A549 (cell line): ENCODE measurements around the gene AGBL4. TPM values are rescaled to one million over a fixed set of nuclear protein-coding genes. Genes with fewer than 3 reads are reported as not detected.

ENCODE experiments used
- ATAC-seq, 2 experiments: fragments of 200-7000 bp in 1 of 2; fragments of >200 bp in 1 of 2; cut with Nextera tagmentation in 1 of 2; cut with Tn5 transposase in 1 of 2; 3 replicates each; pipeline versions ENCODE4 v1.8.0 to v1.9.1; 2018 to 2020; ENCODE audit warnings: mild to moderate bottlenecking in 1 of 2, moderate library complexity in 1 of 2
- CTCF ChIA-PET: fragments of 300-600 bp; sonication (Branson Sonifier 250); formaldehyde crosslinking; extraction: SDS; loops from one replicate; lab custom pipeline; 2021; ENCODE audit warnings: antibody characterized with exemption, inconsistent platforms; lab: Yijun Ruan, JAX
- POLR2A ChIA-PET: fragments of 350-600 bp; formaldehyde crosslinking; extraction: SDS; loops from one replicate; lab custom pipeline; 2021; ENCODE audit warnings: antibody characterized with exemption, inconsistent platforms; lab: Yijun Ruan, JAX
- DNase-seq, 2 experiments: peaks; one replicate each; pipeline versions ENCODE4 v3.0.0 to v3.0.0-alpha.2; 2011 to 2016; ENCODE audit warnings: low read depth in 1 of 2, low spot score in 1 of 2
- FAIRE-seq: peaks from 2 replicates; lab custom pipeline; 2011; peaks lifted over from hg19 to GRCh38; lab: Jason Lieb, UNC
- H3K27ac ChIP-seq, 2 experiments: fragments of >200 bp; sonication (Bioruptor Twin); formaldehyde crosslinking; 3 replicates each; pipeline ENCODE4 v1.5.1; 2016 to 2017
- H3K4me1 ChIP-seq: fragments of >200 bp; sonication (Bioruptor Twin); formaldehyde crosslinking; 3 replicates; pipeline ENCODE4 v1.6.1; 2016
- H3K4me2 ChIP-seq: fragments of >200 bp; sonication (Bioruptor Twin); formaldehyde crosslinking; 3 replicates; pipeline ENCODE4 v1.6.1; 2016
- H3K4me3 ChIP-seq: fragments of >200 bp; sonication (Bioruptor Twin); formaldehyde crosslinking; 3 replicates; pipeline ENCODE4 v1.5.1; 2016
- H3K9me3 ChIP-seq: fragments of >200 bp; sonication (Bioruptor Twin); formaldehyde crosslinking; 3 replicates; pipeline ENCODE4 v1.6.1; 2016
- BCL3 ChIP-seq: fragments of >200 bp; sonication (Bioruptor Twin); formaldehyde crosslinking; IDR thresholded peaks from 3 replicates; pipeline ENCODE4 v1.6.1; 2016
- BHLHE40 ChIP-seq: IDR thresholded peaks from 2 replicates; pipeline ENCODE4 v1.6.1; 2012; ENCODE audit warnings: low read depth, low read length, inconsistent platforms
- CHD2 ChIP-seq: fragments of 150-350 bp; IDR thresholded peaks from 2 replicates; pipeline ENCODE4 v1.6.1; 2014; ENCODE audit warnings: low read length; ENCODE audit not compliant: partially characterized antibody
- CTCF ChIP-seq: fragments of >200 bp; sonication (Bioruptor Twin); formaldehyde crosslinking; IDR thresholded peaks from 3 replicates; pipeline ENCODE4 v1.5.1; 2016
- EHMT2 ChIP-seq: fragments of 200-600 bp; sonication (generic); IDR thresholded peaks from 2 replicates; pipeline ENCODE4 v1.6.1; 2016; ENCODE audit warnings: antibody characterized with exemption, low read depth, mild to moderate bottlenecking, moderate library complexity
- FOSB ChIP-seq: fragments of 250-450 bp; sonication (Bioruptor Pico); IDR thresholded peaks from 2 replicates; pipeline ENCODE4 v1.5.0; 2020; ENCODE audit warnings: mild to moderate bottlenecking, moderate library complexity
- FOXS1 ChIP-seq: fragments of 250-450 bp; sonication (Bioruptor Pico); IDR thresholded peaks from 2 replicates; pipeline ENCODE4 v1.5.0; 2020; ENCODE audit warnings: mild to moderate bottlenecking, moderate library complexity
- HDAC2 ChIP-seq: fragments of 200-600 bp; sonication (generic); IDR thresholded peaks from 2 replicates; pipeline ENCODE4 v1.6.1; 2016
- HMGXB4 ChIP-seq: fragments of 250-450 bp; sonication (Bioruptor Pico); IDR thresholded peaks from 2 replicates; pipeline ENCODE4 v1.5.0; 2021; ENCODE audit warnings: mild to moderate bottlenecking, moderate library complexity, borderline replicate concordance
- HOXB5 ChIP-seq: fragments of 250-450 bp; sonication (Bioruptor Pico); IDR thresholded peaks from 2 replicates; pipeline ENCODE4 v1.5.0; 2020; ENCODE audit warnings: mild to moderate bottlenecking, moderate library complexity
- JUNB ChIP-seq: fragments of >200 bp; sonication (Bioruptor Twin); formaldehyde crosslinking; IDR thresholded peaks from 2 replicates; pipeline ENCODE4 v1.6.1; 2016
- MAFK ChIP-seq: fragments of 450-650 bp; IDR thresholded peaks from 2 replicates; pipeline ENCODE4 v1.6.1; 2014; ENCODE audit not compliant: partially characterized antibody
- MAZ ChIP-seq: fragments of 150-350 bp; IDR thresholded peaks from 2 replicates; pipeline ENCODE4 v1.6.1; 2014; ENCODE audit warnings: antibody characterized with exemption, low read depth, low read length, borderline replicate concordance
- NPAS2 ChIP-seq: fragments of 250-450 bp; sonication (Bioruptor Pico); IDR thresholded peaks from 2 replicates; pipeline ENCODE4 v1.8.0; 2022; ENCODE audit warnings: mild to moderate bottlenecking, moderate library complexity, borderline replicate concordance
- PHF8 ChIP-seq: fragments of 200-600 bp; sonication (generic); IDR thresholded peaks from 2 replicates; pipeline ENCODE4 v1.6.1; 2016; ENCODE audit warnings: low read depth, mild to moderate bottlenecking, antibody characterized with exemption, moderate library complexity, borderline replicate concordance
- POLR2A ChIP-seq: IDR thresholded peaks from 2 replicates; pipeline ENCODE4 v1.6.1; 2012; ENCODE audit warnings: mild to moderate bottlenecking, low read length
- POLR2AphosphoS2 ChIP-seq: conservative IDR thresholded peaks from 2 replicates; pipeline ENCODE4 v1.6.1; 2012; ENCODE audit warnings: low read length, improper control_type of control experiment, inconsistent platforms
- RCOR1 ChIP-seq: fragments of 150-350 bp; IDR thresholded peaks from 2 replicates; pipeline ENCODE4 v1.6.1; 2014; ENCODE audit warnings: antibody characterized with exemption, low read length, low read depth
- RFX5 ChIP-seq: fragments of 450-650 bp; IDR thresholded peaks from 2 replicates; pipeline ENCODE4 v1.7.1; 2014; ENCODE audit warnings: antibody characterized with exemption, mild to moderate bottlenecking, moderate library complexity
- SMC3 ChIP-seq: fragments of >200 bp; sonication (Bioruptor Twin); formaldehyde crosslinking; IDR thresholded peaks from 3 replicates; pipeline ENCODE4 v1.6.1; 2018; ENCODE audit warnings: inconsistent platforms
- SREBF2 ChIP-seq: fragments of 450-650 bp; IDR thresholded peaks from 2 replicates; pipeline ENCODE4 v1.6.1; 2014; ENCODE audit warnings: mild to moderate bottlenecking, moderate library complexity
- TP53 ChIP-seq: fragments of 250-450 bp; sonication (Bioruptor Pico); IDR thresholded peaks from 2 replicates; pipeline ENCODE4 v1.5.0; 2021; ENCODE audit warnings: mild to moderate bottlenecking, moderate library complexity
- USF2 ChIP-seq: fragments of 450-650 bp; IDR thresholded peaks from 2 replicates; pipeline ENCODE4 v1.6.1; 2014; ENCODE audit warnings: antibody characterized with exemption
- ZC3H11A ChIP-seq: fragments of 450-650 bp; IDR thresholded peaks from 2 replicates; pipeline ENCODE4 v1.6.1; 2014; ENCODE audit warnings: antibody characterized with exemption, mild to moderate bottlenecking
- ZNF302 ChIP-seq: fragments of 250-450 bp; sonication (Bioruptor Pico); IDR thresholded peaks from 2 replicates; pipeline ENCODE4 v1.9.0; 2021; ENCODE audit warnings: inconsistent platforms, mild to moderate bottlenecking, moderate library complexity
- ZSCAN20 ChIP-seq: fragments of 250-450 bp; sonication (Bioruptor Pico); IDR thresholded peaks from 2 replicates; pipeline ENCODE4 v1.8.0; 2022; ENCODE audit warnings: mild to moderate bottlenecking, moderate library complexity
- WGBS: methylation state at CpG from one replicate; pipeline ENCODE4 v1.1.6; 2017; ENCODE audit errors: missing lambda C conversion rate; 5-methylcytosine and 5-hydroxymethylcytosine counted together
- polyA plus RNA-seq, 4 experiments: library from polyadenylated mRNA; depleted of rRNA in 3 of 4; stranded (reverse); fragments of >200 nt; fragmentation: RNase III in 1 of 4; extraction: RNeasy Plus Mini Kit Qiagen cat#74134 plus additional on column Dnase treatment in 1 of 4; gene quantifications; 2 replicates in 3 of 4; 3 replicates in 1 of 4; pipeline ENCODE4 v1.2.3, GENCODE V29; 2011 to 2017

Gene AGBL4
- polyA plus RNA-seq, 2 of the 4 experiments (the other 2 are of a cell fraction), result not detected

GRCh38 chr1:48730164-48730910 lies 1293.4 kb downstream of the AGBL4 start:
- ATAC-seq (no peak), DNase-seq (no peak), FAIRE-seq (no peak)
- Histone ChIP-seq H3K4me1 (no peaks in the 10 kb centered on the region), H3K27ac (no peak overlapping the region), H3K4me3 (no peak overlapping the region), H3K9me3 (no peaks in the 10 kb centered on the region), H3K4me2 (no peak overlapping the region)
- ChIA-PET CTCF (no interaction called here), POLR2A (no interaction called here)
- 25% methylated on average over 10 of the region's 10 CpGs for WGBS
- TF ChIP-seq SMC3, result no peak
- TF ChIP-seq ZC3H11A, result no peak
- no peak for TF ChIP-seq POLR2AphosphoS2
- TF ChIP-seq HDAC2, result no peak
- TF ChIP-seq MAZ, result no peak
- no peak for TF ChIP-seq CHD2
- no peak for TF ChIP-seq FOXS1 (CRISPR knock-in tag)
- no peak for TF ChIP-seq CTCF
- no peak for TF ChIP-seq BCL3
- TF ChIP-seq SREBF2, result no peak
- no peak for TF ChIP-seq PHF8
- TF ChIP-seq HOXB5, result no peak

GRCh38 chr1:48728584-48728983 lies 1295.2 kb downstream of the AGBL4 start:
- FAIRE-seq (no peak), ATAC-seq (no peak), DNase-seq (no peak)
- Histone ChIP-seq H3K4me1 (no peaks in the 10 kb centered on the region), H3K4me3 (no peak overlapping the region), H3K9me3 (no peaks in the 10 kb centered on the region), H3K27ac (no peak overlapping the region), H3K4me2 (no peak overlapping the region)
- ChIA-PET CTCF (interaction anchor here (0.8 kb wide), 1 partner anchor 1620 kb away, joined by 4 read pairs; no protein-coding TSS in a partner anchor), POLR2A (no interaction called here)
- 61% methylated on average over 2 of the region's 2 CpGs for WGBS
- TF ChIP-seq HMGXB4 (CRISPR knock-in tag) (no peak), TP53 (CRISPR knock-in tag) (no peak), POLR2AphosphoS2 (no peak), RFX5 (no peak), RCOR1 (no peak), JUNB (no peak), HOXB5 (no peak), ZNF302 (CRISPR knock-in tag) (no peak), POLR2A (no peak), FOSB (CRISPR knock-in tag) (no peak), CHD2 (no peak), MAFK (no peak), BHLHE40 (no peak), ZSCAN20 (CRISPR knock-in tag) (no peak), USF2 (no peak), EHMT2 (no peak), SMC3 (no peak), SREBF2 (no peak), NPAS2 (CRISPR knock-in tag) (no peak)
